DMS 273 treated with DMSO at 0.1 percent for 48 hours (cell line): ENCODE results near the gene RAC2.

Experiments used
- DNase-seq: peaks from one replicate; lab custom pipeline; 2025; lab: John Stamatoyannopoulos, UW

The RAC2 gene

DNA sequence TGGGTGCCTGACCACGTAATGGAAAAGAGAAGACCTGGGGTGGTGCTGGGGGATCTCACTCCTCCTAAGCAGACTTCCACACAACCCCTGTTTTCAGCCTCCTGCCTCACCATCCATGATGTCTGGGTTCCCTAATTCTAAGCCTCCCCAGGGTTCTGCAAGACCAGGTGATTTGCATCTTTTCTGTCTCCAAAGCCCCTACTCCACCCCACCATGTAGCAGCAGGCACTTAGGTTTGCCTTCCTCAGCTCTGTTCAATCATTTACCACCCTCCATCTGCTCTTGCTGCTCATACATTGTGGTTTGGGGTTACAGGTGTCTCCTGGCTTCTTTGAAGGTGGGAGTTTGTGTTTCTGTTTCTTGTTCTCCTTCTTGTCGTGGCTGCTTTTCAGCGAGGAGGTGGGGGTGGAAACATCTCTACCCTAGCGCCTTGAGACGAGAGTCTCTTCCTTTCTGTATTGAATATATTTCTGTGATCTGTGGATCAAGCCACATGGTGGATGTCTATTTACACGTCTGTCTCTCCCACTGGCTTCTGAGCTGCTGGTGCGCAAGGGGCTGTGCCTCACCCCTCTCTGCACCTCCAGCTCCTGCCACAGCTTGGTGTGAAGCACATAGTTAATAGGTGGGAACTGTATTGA, 25.2 kb downstream of the RAC2 start:
- no peak for DNase-seq

DNA sequence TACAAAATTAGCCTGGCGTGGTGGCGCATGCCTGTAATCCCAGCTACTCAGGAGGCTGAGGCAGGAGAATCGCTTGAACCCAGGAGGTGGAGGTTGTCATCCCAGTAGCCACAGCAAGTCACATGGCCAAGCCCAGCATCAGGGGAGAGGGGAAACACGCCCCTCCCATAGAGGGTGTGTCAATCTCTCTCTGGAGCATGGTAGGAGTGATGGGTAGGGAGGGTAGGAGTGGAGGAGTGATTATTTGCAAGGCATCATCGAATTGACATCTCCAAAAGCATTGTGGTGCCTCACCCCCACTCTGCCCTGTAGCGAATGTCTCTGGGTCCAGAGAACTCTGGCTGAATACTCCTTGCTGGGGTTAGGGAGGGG, 25.7 kb downstream of the RAC2 start:
- no peak for DNase-seq

DNA sequence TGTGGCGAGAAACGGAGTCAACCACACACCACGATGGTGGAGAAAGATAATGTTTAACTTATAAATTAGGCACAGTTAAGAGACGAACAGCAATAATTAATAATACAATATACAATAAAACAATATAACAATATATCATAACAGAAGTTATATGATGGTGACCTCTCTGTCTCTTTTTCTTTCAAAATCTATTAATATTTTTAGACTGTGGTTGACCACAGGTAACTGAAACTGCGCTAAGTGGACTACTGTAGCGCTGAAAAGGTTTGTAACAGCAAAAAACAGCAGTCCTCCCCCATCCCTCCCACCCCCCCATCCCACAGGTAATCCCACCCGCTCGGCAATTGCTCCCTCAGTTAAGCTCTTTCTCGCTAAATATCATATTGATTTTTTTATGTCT, 28.2 kb downstream of the RAC2 start:
- no peak for DNase-seq

GRCh38 chr22:37214731-37215030, 29.4 kb downstream of the RAC2 start:
- DNase-seq, result no peak

GRCh38 chr22:37213941-37214730, 29.9 kb downstream of the RAC2 start:
- DNase-seq, result no peak

GRCh38 chr22:37213218-37213855, 30.7 kb downstream of the RAC2 start:
- DNase-seq, result no peak

- no peak for DNase-seq
Measured at GRCh38 chr22:37212174-37212906, 31.7 kb downstream of the RAC2 start, which contains the start of gene SSTR3. Gene SSTR3, minus strand, starts transcription at chr22:37212477. Its CDS starts 4,674 bp downstream, at chr22:37207803.

DNA sequence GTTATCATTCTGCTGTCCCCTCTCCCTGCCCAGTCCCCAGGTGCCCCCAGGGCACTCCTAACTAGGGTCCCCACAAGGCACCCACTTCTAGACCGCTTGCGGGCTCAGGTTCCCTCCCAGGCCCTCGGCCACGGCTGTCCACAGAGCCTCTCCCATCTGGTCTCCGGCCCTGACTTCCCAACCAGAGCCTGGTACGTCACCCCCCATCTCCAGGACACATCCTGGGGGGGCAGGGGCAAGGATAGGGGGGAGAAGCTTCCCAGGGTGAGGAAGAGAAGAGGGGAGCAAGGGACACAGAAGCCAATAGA, 32.2 kb downstream of the RAC2 start:
- DNase-seq, result no peak

GRCh38 chr22:37211075-37211865, 32.8 kb downstream of the RAC2 start:
- no peak for DNase-seq

GRCh38 chr22:37210041-37210803, 33.8 kb downstream of the RAC2 start:
- DNase-seq, result no peak

DNA sequence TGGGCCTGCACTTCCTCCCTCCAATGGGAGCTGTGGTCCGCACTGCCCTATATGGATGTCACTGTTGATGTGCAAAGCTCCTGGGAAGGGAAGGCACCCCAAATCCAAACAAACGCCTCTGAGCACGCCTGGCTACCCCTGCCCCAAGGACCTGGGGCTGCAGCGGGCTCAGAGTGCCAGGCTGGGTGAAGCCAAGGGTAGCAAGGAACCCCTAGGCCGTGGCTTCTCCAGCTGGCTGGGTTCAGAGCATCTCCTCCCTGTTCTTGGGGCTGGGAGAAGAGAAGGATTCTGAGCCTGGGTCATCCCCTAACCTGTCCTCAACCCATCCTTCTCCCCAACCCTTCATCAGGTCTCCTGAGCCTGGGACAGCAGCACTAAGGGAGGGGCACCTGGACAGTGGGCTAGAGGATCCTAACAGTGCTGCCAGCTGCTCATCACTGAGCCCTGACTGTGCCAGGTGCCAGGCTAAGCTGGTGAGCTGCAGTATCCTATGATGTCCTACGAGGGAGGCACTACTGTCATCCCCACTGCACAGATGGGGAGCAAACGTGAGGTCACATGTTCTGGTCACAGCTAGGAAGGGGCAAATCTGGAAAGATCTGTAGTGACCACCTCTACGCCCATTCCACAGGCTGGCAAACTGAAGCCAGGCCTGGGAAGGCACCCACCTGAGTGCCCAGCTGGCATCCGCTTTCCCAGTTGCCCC, 34.8 kb downstream of the RAC2 start:
- DNase-seq, result no peak

DNA sequence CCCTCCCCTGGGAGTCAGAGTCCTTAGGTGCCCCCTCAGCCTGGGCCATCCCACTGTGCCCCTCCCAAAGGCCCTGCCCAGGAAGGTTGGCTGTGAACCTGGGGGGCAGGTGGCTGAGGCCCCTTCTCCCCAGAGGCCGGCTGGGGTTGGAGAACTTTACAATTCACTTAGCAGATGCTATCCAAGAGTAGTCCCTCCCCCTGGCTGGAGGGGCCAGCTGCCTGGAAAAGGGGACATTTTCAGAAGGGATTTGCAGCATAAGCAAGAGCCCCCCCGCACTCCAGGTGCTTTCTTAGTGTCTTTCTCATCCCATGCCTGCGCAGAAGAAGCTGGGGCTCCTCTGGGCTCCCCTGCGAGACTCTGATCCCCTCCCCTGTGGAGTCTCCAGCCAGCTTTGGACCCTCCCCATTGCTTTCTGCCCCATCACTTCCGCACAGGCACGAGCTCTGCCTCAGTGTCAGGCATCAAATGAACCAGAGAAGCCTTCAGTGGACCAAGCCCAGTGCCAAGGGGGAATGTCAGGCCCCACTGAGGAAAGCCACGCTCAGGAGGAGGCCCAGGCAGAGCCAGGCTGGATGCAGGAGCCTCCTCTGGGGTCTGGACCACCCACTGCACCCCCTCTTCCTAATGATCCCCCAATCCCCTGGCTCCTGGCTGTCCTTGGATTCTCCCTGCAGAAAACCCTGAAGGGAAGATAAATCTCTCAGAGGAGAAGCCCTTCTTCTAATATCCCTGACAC, 35.5 kb downstream of the RAC2 start:
- no peak for DNase-seq

DNA sequence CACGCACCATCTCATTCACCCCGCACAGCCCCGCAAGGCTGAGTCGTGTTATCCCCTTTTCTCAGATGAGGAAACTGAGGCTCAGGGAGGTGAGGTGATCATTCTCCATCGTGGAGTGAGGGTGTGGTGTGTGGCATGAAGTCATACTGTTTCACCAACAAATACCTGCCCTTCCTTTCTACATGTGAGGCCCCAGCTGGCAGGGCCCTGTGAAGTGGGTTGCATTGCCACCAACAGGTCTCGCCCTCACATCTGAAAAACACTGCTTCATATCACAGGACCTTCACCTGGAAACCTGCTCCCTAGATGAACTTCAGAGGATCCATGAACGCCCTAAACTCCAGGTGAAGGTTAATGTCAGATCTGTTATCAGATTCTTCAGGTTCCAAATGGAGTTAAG, 36.1 kb downstream of the RAC2 start:
- DNase-seq, result no peak

DNA sequence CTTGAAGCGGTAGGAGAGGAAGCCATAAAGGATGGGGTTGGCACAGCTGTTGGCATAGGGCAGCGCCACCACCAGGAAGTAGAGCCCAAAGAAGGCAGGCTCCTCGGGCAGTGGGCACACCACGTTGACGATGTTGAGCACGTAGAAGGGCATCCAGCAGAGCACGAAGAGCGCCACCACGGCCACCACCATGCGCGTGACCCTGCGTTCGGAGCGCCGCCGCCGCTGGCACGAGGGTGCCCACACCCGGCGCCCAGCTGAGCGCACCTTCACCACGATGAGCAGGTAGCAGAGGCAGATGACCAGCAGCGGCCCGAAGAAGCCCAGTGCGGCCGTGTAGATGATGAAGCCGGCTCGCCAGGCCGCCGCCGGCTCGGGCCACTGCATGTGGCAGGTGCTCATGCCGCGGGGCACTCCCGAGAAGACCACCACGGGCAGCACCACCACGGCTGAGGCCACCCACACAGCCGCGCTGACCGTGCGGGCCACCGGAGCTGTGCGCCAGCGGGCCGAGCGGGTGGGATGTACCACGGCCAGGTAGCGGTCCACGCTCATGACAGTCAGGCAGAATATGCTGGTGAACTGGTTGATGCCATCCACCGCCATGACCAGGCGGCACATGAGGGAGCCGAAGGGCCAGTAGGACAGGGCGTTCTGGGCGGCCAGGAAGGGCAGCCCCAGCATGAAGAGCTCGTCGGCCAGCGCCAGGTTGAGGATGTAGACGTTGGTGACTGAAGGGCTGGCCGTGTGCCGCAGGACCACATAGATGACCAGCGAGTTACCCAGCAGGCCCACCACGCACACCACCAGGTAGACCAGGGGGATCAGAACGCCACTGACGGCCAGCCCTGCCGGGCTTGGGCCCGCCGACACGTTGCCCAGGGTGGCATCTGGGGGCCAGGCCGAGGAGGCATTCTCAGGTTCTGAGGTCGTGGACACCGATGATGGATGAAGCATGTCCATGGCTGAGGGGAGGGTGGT, 36.9 kb downstream of the RAC2 start:
- no peak for DNase-seq

- DNase-seq, result no peak
Measured at GRCh38 chr22:37206118-37206840, 37.8 kb downstream of the RAC2 start.

DNA sequence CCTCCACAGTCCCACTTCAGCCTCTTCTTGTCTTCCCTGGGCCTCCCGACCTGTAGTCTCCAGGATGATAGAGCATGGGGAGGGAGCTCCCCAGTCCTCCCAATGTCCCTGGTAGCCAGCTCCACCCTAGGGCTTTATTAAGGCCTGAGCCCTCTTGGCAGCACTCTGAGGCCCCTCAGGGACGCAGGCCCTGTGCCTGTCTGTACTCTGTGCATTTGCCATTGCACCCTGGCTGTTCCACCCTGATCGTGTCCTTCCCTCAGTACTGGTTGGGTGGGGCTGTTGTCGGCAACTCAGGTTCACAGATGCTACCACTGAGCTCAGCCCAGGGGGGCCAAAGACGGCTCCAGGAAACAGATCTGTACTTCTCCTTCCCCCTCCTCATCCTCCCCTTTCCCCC, 39.0 kb downstream of the RAC2 start:
- no peak for DNase-seq

GRCh38 chr22:37204045-37204655, 39.9 kb downstream of the RAC2 start:
- no peak for DNase-seq
